Pancreas (tissue), 10 donors: Measurements from ENCODE around the gene BNIP2. TPM values are rescaled to one million over a fixed set of nuclear protein-coding genes. Genes with fewer than 3 reads are reported as not detected.

Source experiments
- ATAC-seq, 4 donors: fragments of 200-7000 bp; cut with Tn5 transposase; one replicate each; pipeline versions ENCODE4 v1.8.0 to v1.9.1; 2020; ENCODE audit warnings: mild to moderate bottlenecking in 4 of 4, moderate library complexity in 4 of 4
- DNase-seq, 6 donors: peaks; one replicate each; pipeline ENCODE4 v3.0.0-alpha.2; 2020
- FAIRE-seq: peaks from 2 replicates; lab custom pipeline; 2012; peaks lifted over from hg19 to GRCh38; lab: Jason Lieb, UNC
- H3K27ac ChIP-seq, 4 donors: fragments of 200-600 bp; sonication (generic); 1 replicate in 3 of 4; 2 replicates in 1 of 4; pipeline versions ENCODE4 v1.5.0 to v1.8.0; 2020
- H3K27me3 ChIP-seq, 4 donors: fragments of 200-600 bp; one replicate each; pipeline ENCODE4 v1.8.0; 2021
- H3K36me3 ChIP-seq, 3 donors: fragments of 200-600 bp; sonication (generic) in 1 of 3; one replicate each; pipeline versions ENCODE4 v1.5.0 to v1.8.0; 2020 to 2021
- H3K4me1 ChIP-seq, 3 donors: fragments of 200-600 bp; one replicate each; pipeline ENCODE4 v1.8.0; 2021
- H3K4me3 ChIP-seq, 4 donors: fragments of 200-600 bp; sonication (generic) in 2 of 4; one replicate each; pipeline versions ENCODE4 v1.5.0 to v1.8.0; 2020 to 2021
- H3K9me3 ChIP-seq, 4 donors: fragments of 200-600 bp; one replicate each; pipeline ENCODE4 v1.8.0; 2021
- WGBS, 2 donors: extraction: QIAGEN DNeasy Blood & Tissue Kit; methylation state at CpG; one replicate each; pipeline ENCODE4 v1.1.7; 2013; 5-methylcytosine and 5-hydroxymethylcytosine counted together
- intact Hi-C, 3 donors: fragments of 100-400 bp; cut with DNase I; formaldehyde crosslinking; loops; one replicate each; pipeline versions ENCODE4 v1.11.1 to v1.14.2; 2022
- polyA plus RNA-seq, 2 donors: library from polyadenylated mRNA; stranded (reverse); fragments of 200-250 nt; gene quantifications; one replicate each; pipeline ENCODE4 v1.2.3, GENCODE V29; 2013
- total RNA-seq, 6 donors: library from RNA; stranded (reverse); fragmentation: NEBNext Ultra II Directional in 4 of 6; extraction: Animal tissue kit (Norgen Biotek cat#: 25700) in 4 of 6; gene quantifications; one replicate each; pipeline versions ENCODE4 v1.2.1 to v1.2.4, GENCODE V29; 2021 to 2023
- TF ChIP-seq, protein P1 (sequence below), 4 donors: fragments of 200-600 bp; sonication (generic) in 3 of 4; IDR thresholded peaks; one replicate each; pipeline versions ENCODE4 v1.5.0 to v1.8.0; 2021; ENCODE audit warnings: antibody characterized with exemption in 4 of 4
- donor health status: healthy with polysubstance abuse.
- donor health status: DM: no; HTN: no; CAD: no; lungs with moderate emphysema.
- donor health status: DM: no; HTN: no; CAD: no.
- donor health status: control.
- donor health status: control.
- donor health status: Bipolar disorder and iron deficiency.
- donor health status: DM: yes; HTN: yes; CAD: no.
- donor health status: DM: no; HTN: no; CAD: no.
- donor health status: DM: no; HTN: no; CAD: no.
- donor health status: DM: yes; HTN: yes; CAD: no.

The BNIP2 gene
- total and polyA plus RNA-seq, 8 donors, result 15.7 to 46.9 (median 23.2) TPM

DNA sequence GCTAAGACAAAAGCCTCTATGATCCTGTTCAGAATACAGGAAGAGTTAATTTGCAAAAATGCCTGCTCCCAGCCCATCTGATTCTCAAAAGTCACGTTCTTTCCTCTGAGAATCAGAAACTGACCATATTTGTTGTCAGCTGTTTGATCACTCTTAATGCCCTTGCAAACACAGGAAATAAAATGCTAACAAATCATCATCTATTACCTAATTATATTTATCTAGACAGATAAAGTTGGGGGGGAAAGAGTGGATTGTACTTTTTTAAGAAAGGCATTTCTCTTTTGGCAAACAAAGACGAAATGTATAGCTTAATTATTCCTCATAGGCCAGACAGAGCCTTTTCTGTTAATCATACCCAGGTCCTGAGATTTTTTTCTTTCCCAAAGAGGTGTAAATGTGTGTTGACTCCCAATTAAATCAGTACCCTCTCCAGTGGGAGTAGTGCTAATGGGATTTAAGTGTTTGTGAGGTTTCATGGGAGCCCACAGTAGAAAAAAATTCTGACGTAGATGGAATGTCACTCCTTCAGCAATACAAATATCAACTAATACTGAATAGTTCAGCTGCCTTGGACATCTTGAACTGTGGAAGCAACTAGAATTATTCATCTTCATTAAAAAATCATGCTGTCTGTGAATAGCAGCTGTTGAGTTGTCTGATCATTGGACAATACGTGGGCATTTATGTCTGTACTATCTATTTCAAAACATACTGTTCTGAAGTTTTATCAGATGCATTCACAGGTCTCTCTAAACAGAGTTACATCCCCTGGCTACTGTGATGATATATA, 22.5 kb upstream of the BNIP2 start:
- H3K36me3 ChIP-seq, result no peaks in the 10 kb centered on the region
- H3K27ac ChIP-seq, result no peak overlapping the region
- H3K4me3 ChIP-seq, result no peak overlapping the region
- ATAC-seq (no peak), FAIRE-seq (no peak), DNase-seq (no peak)
- H3K9me3 ChIP-seq, result no peaks in the 10 kb centered on the region
- H3K4me1 ChIP-seq, result no peaks in the 10 kb centered on the region
- WGBS, 2 donors, result 41 to 50% methylated on average over 4 of the region's 4 CpGs
- intact Hi-C loops, result no loop called here
- H3K27me3 ChIP-seq, result no peaks in the 10 kb centered on the region
- TF ChIP-seq, protein P1, sequence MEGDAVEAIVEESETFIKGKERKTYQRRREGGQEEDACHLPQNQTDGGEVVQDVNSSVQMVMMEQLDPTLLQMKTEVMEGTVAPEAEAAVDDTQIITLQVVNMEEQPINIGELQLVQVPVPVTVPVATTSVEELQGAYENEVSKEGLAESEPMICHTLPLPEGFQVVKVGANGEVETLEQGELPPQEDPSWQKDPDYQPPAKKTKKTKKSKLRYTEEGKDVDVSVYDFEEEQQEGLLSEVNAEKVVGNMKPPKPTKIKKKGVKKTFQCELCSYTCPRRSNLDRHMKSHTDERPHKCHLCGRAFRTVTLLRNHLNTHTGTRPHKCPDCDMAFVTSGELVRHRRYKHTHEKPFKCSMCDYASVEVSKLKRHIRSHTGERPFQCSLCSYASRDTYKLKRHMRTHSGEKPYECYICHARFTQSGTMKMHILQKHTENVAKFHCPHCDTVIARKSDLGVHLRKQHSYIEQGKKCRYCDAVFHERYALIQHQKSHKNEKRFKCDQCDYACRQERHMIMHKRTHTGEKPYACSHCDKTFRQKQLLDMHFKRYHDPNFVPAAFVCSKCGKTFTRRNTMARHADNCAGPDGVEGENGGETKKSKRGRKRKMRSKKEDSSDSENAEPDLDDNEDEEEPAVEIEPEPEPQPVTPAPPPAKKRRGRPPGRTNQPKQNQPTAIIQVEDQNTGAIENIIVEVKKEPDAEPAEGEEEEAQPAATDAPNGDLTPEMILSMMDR (IDR thresholded peaks at IDR 0.05), result no peak

DNA sequence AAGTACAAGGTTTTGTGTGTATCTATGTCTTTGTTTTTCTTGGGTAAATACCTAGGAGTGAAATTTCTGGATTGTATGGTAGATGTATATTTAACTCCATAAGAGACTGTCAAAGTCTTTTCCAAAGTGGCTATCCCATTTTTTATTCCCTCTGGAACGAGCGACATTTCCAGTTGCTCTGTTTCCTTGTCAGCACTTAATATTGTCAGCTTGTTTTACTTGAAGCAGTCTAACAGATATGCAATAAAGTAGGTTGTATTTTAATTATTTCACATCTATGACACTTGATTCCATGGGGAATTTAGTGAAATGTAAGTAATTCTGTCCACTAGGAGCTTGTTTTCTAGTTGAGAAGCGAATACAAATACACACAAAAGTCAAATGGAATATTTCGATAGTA, 18.5 kb upstream of the BNIP2 start:
- no peaks in the 10 kb centered on the region for H3K27me3 ChIP-seq

DNA sequence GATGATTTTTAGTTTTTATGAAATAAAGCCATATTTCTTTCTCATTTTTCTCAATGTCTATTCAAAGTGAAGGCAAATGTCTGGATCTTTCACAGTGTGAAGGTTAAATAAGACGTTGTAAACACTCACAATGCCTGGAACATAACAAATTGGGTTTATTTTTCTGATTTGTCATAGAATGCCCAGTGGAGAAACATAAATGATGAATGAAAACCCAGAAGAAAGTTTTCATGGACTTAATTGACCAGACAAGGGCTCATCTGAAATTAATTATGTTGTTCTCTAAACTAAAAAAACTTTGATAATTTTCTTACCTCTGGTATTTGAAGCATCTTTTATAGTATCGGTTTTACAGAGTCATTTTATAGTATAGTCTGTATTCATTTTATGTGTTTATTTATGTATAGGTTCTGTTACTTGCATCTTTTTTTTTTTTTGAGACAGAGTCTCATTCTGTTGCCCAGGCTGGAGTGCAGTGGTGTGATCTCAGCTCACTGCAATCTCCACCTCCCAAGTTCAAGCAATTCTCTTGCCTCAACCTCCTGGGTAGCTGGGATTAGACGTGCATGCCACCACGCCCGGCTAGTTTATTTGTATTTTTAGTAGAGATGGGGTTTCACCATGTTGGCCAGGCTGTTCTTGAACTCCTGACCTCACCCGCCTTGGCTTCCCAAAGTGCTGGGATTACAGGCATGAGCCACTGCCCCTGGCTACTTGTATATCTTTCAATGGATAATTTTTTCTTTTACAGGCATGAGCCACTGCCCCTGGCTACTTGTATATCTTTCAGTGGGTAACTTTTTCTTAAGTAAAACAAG, 15.1 kb upstream of the BNIP2 start:
- intact Hi-C loops, result no loop called here
- FAIRE-seq (no peak), DNase-seq (no peak), ATAC-seq (no peak)
- no peaks in the 10 kb centered on the region for H3K36me3 ChIP-seq
- no peaks in the 10 kb centered on the region for H3K27me3 ChIP-seq
- no peaks in the 10 kb centered on the region for H3K9me3 ChIP-seq
- TF ChIP-seq, protein P1 (IDR thresholded peaks at IDR 0.05), result no peak
- H3K27ac ChIP-seq, result no peak overlapping the region
- no peak overlapping the region for H3K4me3 ChIP-seq
- H3K4me1 ChIP-seq, result no peaks in the 10 kb centered on the region
- 60 to 66% methylated on average over 6 of the region's 6 CpGs for WGBS, 2 donors

More for the DNA sequence above, 18.5 kb upstream of the BNIP2 start:
- Histone ChIP-seq H3K36me3 (no peaks in the 10 kb centered on the region), H3K4me3 (no peak overlapping the region), H3K4me1 (no peaks in the 10 kb centered on the region), H3K27ac (no peak overlapping the region), H3K9me3 (no peaks in the 10 kb centered on the region)
- WGBS, 2 donors, result 91 to 96% methylated on average over 4 of the region's 4 CpGs
- intact Hi-C loops, result no loop called here
- FAIRE-seq (no peak), ATAC-seq (no peak), DNase-seq (no peak)
- TF ChIP-seq, protein P1 (IDR thresholded peaks at IDR 0.05), result no peak

DNA sequence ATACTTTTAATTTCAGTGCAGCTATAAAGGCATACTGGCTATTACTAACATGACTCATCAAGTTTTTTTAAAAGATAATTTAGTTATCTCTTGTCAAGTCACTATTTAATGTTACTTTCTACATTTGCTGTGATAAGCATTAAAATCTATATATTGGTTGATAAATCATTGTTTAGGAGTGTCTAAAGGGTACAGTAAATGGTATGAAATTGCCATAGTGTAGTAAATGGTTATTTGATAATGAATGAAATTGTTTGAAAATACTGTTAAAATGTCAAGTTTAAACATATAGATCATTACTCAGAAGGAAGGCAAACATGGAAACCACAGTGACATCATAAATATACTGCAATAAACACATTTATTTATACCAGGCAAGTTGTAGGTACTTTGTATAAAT, 13.2 kb upstream of the BNIP2 start:
- DNase-seq, result no peak
- intact Hi-C loops, result no loop called here
- TF ChIP-seq, protein P1 (IDR thresholded peaks at IDR 0.05), result no peak
- Histone ChIP-seq H3K9me3 (no peaks in the 10 kb centered on the region), H3K36me3 (no peaks in the 10 kb centered on the region), H3K27ac (no peak overlapping the region), H3K27me3 (no peaks in the 10 kb centered on the region), H3K4me1 (no peaks in the 10 kb centered on the region), H3K4me3 (no peak overlapping the region)
- no peak for ATAC-seq
- no peak for FAIRE-seq
